Measurements from ENCODE around the gene CPTP.

The CPTP gene

GRCh38 chr1:1324524-1325287 lies at the start of gene CPTP, which contains the start of gene INTS11:
Gene CPTP (plus strand): TSS chr1:1324802. CDS start chr1:1326911, 2,109 bp downstream.
Gene INTS11 (minus strand): TSS chr1:1324660. CDS start chr1:1324608, 52 bp downstream.
- peak; percentile 96 for DNase-seq
- Mint-ChIP-seq H3K4me1 (ENCODE audit: low read depth) (peaks cover 45% of the 10 kb centered on the region), H3K9me3 (no peaks in the 10 kb centered on the region), H3K36me3 (ENCODE audit: low read depth) (peaks cover 38% of the 10 kb centered on the region), H3K27me3 (no peaks in the 10 kb centered on the region), H3K4me3 (peak within 1 kb of the TSS; percentile 83), H3K27ac (peak within 1 kb of the TSS; percentile 94)

- Mint-ChIP-seq H3K36me3 (ENCODE audit: low read depth) (peaks cover 31% of the 10 kb centered on the region), H3K4me3 (peak overlapping the region; percentile 74), H3K9me3 (no peaks in the 10 kb centered on the region), H3K4me1 (ENCODE audit: low read depth) (peaks cover 36% of the 10 kb centered on the region), H3K27me3 (no peaks in the 10 kb centered on the region), H3K27ac (peak overlapping the region; percentile 72)
- no peak for DNase-seq
Observed at GRCh38 chr1:1274931-1275431, 49.6 kb upstream of the CPTP start.

- DNase-seq: no peak
- Mint-ChIP-seq H3K9me3 (no peaks in the 10 kb centered on the region), H3K4me1 (ENCODE audit: low read depth) (peaks cover 28% of the 10 kb centered on the region), H3K4me3 (peak overlapping the region; percentile 6), H3K36me3 (ENCODE audit: low read depth) (peaks cover 23% of the 10 kb centered on the region), H3K27ac (peak overlapping the region; percentile 11), H3K27me3 (no peaks in the 10 kb centered on the region)
Observed at GRCh38 chr1:1275836-1276235, 48.8 kb upstream of the CPTP start.

- Mint-ChIP-seq H3K27me3 (no peaks in the 10 kb centered on the region), H3K27ac (no peak overlapping the region), H3K4me1 (ENCODE audit: low read depth) (peaks cover 13% of the 10 kb centered on the region), H3K36me3 (ENCODE audit: low read depth) (no peaks in the 10 kb centered on the region), H3K4me3 (no peak overlapping the region), H3K9me3 (no peaks in the 10 kb centered on the region)
- DNase-seq: no peak
Observed at GRCh38 chr1:1278620-1279019, 46.0 kb upstream of the CPTP start.

GRCh38 chr1:1279028-1279427 lies 45.6 kb upstream of the CPTP start:
- Mint-ChIP-seq H3K9me3 (no peaks in the 10 kb centered on the region), H3K27me3 (no peaks in the 10 kb centered on the region), H3K4me1 (ENCODE audit: low read depth) (peaks cover 13% of the 10 kb centered on the region), H3K4me3 (no peak overlapping the region), H3K27ac (no peak overlapping the region), H3K36me3 (ENCODE audit: low read depth) (no peaks in the 10 kb centered on the region)
- no peak for DNase-seq

- DNase-seq: no peak
- Mint-ChIP-seq H3K4me1 (ENCODE audit: low read depth) (peaks cover 5% of the 10 kb centered on the region), H3K27me3 (no peaks in the 10 kb centered on the region), H3K9me3 (no peaks in the 10 kb centered on the region), H3K4me3 (no peak overlapping the region), H3K36me3 (ENCODE audit: low read depth) (no peaks in the 10 kb centered on the region), H3K27ac (no peak overlapping the region)
Observed at GRCh38 chr1:1280782-1281481, 43.7 kb upstream of the CPTP start.

- no peak for DNase-seq
- Mint-ChIP-seq H3K4me3 (no peak overlapping the region), H3K27ac (no peak overlapping the region), H3K36me3 (ENCODE audit: low read depth) (no peaks in the 10 kb centered on the region), H3K4me1 (ENCODE audit: low read depth) (peaks cover 5% of the 10 kb centered on the region), H3K9me3 (no peaks in the 10 kb centered on the region), H3K27me3 (no peaks in the 10 kb centered on the region)
Observed at GRCh38 chr1:1281533-1282321, 42.9 kb upstream of the CPTP start.

GRCh38 chr1:1282998-1283397 lies 41.6 kb upstream of the CPTP start:
- H3K4me3 Mint-ChIP-seq: no peak overlapping the region
- no peaks in the 10 kb centered on the region for H3K9me3 Mint-ChIP-seq
- peaks cover 5% of the 10 kb centered on the region for H3K4me1 Mint-ChIP-seq (ENCODE audit: low read depth)
- no peaks in the 10 kb centered on the region for H3K36me3 Mint-ChIP-seq (ENCODE audit: low read depth)
- H3K27me3 Mint-ChIP-seq: no peaks in the 10 kb centered on the region
- DNase-seq: no peak
- H3K27ac Mint-ChIP-seq: no peak overlapping the region

- no peaks in the 10 kb centered on the region for H3K36me3 Mint-ChIP-seq (ENCODE audit: low read depth)
- H3K27ac Mint-ChIP-seq: no peak overlapping the region
- no peaks in the 10 kb centered on the region for H3K27me3 Mint-ChIP-seq
- H3K9me3 Mint-ChIP-seq: no peaks in the 10 kb centered on the region
- H3K4me1 Mint-ChIP-seq (ENCODE audit: low read depth): peaks cover 5% of the 10 kb centered on the region
- no peak for DNase-seq
- H3K4me3 Mint-ChIP-seq: no peak overlapping the region
Observed at GRCh38 chr1:1283821-1284220, 40.8 kb upstream of the CPTP start.

GRCh38 chr1:1284221-1285101 lies 40.1 kb upstream of the CPTP start:
- no peak overlapping the region for H3K27ac Mint-ChIP-seq
- no peaks in the 10 kb centered on the region for H3K9me3 Mint-ChIP-seq
- H3K27me3 Mint-ChIP-seq: no peaks in the 10 kb centered on the region
- no peaks in the 10 kb centered on the region for H3K36me3 Mint-ChIP-seq (ENCODE audit: low read depth)
- H3K4me1 Mint-ChIP-seq (ENCODE audit: low read depth): peaks cover 5% of the 10 kb centered on the region
- H3K4me3 Mint-ChIP-seq: no peak overlapping the region
- DNase-seq: no peak

GRCh38 chr1:1285102-1285571 lies 39.5 kb upstream of the CPTP start:
- Mint-ChIP-seq H3K4me3 (no peak overlapping the region), H3K27ac (no peak overlapping the region)

GRCh38 chr1:1285611-1286311 lies 38.8 kb upstream of the CPTP start:
- Mint-ChIP-seq H3K4me1 (ENCODE audit: low read depth) (peaks cover 5% of the 10 kb centered on the region), H3K27ac (no peak overlapping the region), H3K9me3 (no peaks in the 10 kb centered on the region), H3K27me3 (no peaks in the 10 kb centered on the region), H3K36me3 (ENCODE audit: low read depth) (no peaks in the 10 kb centered on the region), H3K4me3 (no peak overlapping the region)
- DNase-seq: no peak

More at GRCh38 chr1:1285102-1285571, 39.5 kb upstream of the CPTP start:
- Mint-ChIP-seq H3K27me3 (no peaks in the 10 kb centered on the region), H3K36me3 (ENCODE audit: low read depth) (no peaks in the 10 kb centered on the region), H3K9me3 (no peaks in the 10 kb centered on the region), H3K4me1 (ENCODE audit: low read depth) (peaks cover 5% of the 10 kb centered on the region)
- no peak for DNase-seq

Measured in activated T-cell treated with anti-CD3 and anti-CD28 coated beads, Interleukin-2, amount 50 U/mL, for 24 hours (primary cell).